Upper lobe of left lung (tissue), 4 donors: ENCODE measurements around the gene GLTP.

ENCODE experiments used
- EP300 ChIP-seq, 4 donors: sonication (generic); formaldehyde crosslinking; IDR thresholded peaks; one replicate each; pipeline ENCODE4 v1.5.1; 2017; ENCODE audit warnings: antibody characterized with exemption in 4 of 4, control low read depth in 2 of 4
- POLR2A ChIP-seq, 4 donors: fragments of 450-650 bp; IDR thresholded peaks; one replicate each; pipeline ENCODE4 v1.5.1; 2016 to 2017; ENCODE audit warnings: antibody characterized with exemption in 4 of 4, mild to moderate bottlenecking in 2 of 4
- TF ChIP-seq, protein P1 (sequence below), 6 experiments: fragments of 450-650 bp in 4 of 6; fragments of 200-600 bp in 2 of 6; sonication (generic) in 2 of 6; IDR thresholded peaks; one replicate each; pipeline ENCODE4 v1.5.1; 2016 to 2019; ENCODE audit warnings: antibody characterized with exemption in 6 of 6

DNA sequence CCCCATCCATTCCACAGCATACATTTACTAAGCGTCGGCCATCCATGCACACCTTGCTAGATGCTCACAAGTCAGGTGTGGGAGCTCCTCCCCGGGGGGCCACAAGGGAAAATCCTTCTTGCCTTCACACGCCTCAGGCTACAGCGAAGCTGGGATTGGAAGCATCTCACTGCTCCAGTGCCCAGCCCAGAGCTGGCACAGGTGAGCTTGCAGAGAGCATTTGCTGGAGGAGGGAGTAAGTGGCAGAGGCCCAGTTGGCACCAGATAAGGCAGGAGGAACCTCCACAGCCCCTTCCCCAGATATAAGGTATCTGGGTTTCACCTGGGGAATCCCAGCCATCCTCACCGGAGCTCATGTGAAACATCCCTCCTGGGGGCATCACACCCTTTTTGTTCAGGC, 49.0 kb downstream of the GLTP start:
- no peak for TF ChIP-seq POLR2A (IDR thresholded peaks at IDR 0.05)
- TF ChIP-seq, protein P1, sequence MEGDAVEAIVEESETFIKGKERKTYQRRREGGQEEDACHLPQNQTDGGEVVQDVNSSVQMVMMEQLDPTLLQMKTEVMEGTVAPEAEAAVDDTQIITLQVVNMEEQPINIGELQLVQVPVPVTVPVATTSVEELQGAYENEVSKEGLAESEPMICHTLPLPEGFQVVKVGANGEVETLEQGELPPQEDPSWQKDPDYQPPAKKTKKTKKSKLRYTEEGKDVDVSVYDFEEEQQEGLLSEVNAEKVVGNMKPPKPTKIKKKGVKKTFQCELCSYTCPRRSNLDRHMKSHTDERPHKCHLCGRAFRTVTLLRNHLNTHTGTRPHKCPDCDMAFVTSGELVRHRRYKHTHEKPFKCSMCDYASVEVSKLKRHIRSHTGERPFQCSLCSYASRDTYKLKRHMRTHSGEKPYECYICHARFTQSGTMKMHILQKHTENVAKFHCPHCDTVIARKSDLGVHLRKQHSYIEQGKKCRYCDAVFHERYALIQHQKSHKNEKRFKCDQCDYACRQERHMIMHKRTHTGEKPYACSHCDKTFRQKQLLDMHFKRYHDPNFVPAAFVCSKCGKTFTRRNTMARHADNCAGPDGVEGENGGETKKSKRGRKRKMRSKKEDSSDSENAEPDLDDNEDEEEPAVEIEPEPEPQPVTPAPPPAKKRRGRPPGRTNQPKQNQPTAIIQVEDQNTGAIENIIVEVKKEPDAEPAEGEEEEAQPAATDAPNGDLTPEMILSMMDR (IDR thresholded peaks at IDR 0.05) = no peak
- TF ChIP-seq EP300 (IDR thresholded peaks at IDR 0.05) = no peak
